ENCODE measurements around the gene SLC25A38. TPM values are rescaled to one million over a fixed set of nuclear protein-coding genes. Genes with fewer than 3 reads are reported as not detected.

The SLC25A38 gene
- polyA plus RNA-seq, 1 donor from 2014 or later: 32.5 TPM

DNA sequence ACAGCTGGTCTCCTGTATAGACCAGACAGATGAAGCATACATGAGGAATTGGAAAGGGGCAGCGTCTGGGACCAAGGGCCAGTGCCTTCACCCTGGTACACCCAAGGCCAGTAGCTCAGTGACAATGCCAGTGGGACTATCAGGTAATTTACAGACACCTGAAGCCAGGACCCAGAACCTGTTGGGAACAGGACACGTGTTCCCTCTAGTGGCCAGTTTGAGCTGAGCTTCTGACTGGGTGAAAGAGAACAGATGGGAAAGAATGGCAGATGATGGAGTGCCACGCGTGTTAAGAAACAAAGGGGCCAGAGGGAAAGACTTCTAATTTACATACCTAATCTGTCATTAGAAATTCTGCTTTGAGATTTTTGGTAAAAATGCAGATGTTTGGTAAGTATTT lies 5.1 kb upstream of the SLC25A38 start:
- Histone ChIP-seq H2AFZ (ENCODE audit: low read depth, low read length) (no peak overlapping the region), H3K9me3 (ENCODE audit: low read length) (no peaks in the 10 kb centered on the region), H3K9me2 (ENCODE audit: insufficient read depth, low read length) (no peaks in the 10 kb centered on the region), H3K27me3 (ENCODE audit: insufficient read depth, low read depth, low read length) (no peaks in the 10 kb centered on the region), H3K4me2 (ENCODE audit: low read length) (no peak overlapping the region), H3K36me3 (ENCODE audit: insufficient read depth, low read length) (no peaks in the 10 kb centered on the region), H3K27ac (ENCODE audit: low read length) (no peak overlapping the region), H3K9ac (ENCODE audit: low read length) (no peak overlapping the region), H3K4me3 (ENCODE audit: low read length) (no peak overlapping the region), H3K79me2 (replicated peaks; ENCODE audit: insufficient read depth, low read length) (no peaks in the 10 kb centered on the region), H4K20me1 (ENCODE audit: insufficient read depth) (no peaks in the 10 kb centered on the region), H3F3A (ENCODE audit: insufficient read depth, low read length, poor library complexity, severe bottlenecking) (no peaks in the 10 kb centered on the region)
- TF ChIP-seq EP300 (conservative IDR thresholded peaks at IDR 0.05; ENCODE audit: poor library complexity, severe bottlenecking): no peak
- peak; percentile 66 for TF ChIP-seq RAD21 (conservative IDR thresholded peaks at IDR 0.05)
- TF ChIP-seq, protein P1, sequence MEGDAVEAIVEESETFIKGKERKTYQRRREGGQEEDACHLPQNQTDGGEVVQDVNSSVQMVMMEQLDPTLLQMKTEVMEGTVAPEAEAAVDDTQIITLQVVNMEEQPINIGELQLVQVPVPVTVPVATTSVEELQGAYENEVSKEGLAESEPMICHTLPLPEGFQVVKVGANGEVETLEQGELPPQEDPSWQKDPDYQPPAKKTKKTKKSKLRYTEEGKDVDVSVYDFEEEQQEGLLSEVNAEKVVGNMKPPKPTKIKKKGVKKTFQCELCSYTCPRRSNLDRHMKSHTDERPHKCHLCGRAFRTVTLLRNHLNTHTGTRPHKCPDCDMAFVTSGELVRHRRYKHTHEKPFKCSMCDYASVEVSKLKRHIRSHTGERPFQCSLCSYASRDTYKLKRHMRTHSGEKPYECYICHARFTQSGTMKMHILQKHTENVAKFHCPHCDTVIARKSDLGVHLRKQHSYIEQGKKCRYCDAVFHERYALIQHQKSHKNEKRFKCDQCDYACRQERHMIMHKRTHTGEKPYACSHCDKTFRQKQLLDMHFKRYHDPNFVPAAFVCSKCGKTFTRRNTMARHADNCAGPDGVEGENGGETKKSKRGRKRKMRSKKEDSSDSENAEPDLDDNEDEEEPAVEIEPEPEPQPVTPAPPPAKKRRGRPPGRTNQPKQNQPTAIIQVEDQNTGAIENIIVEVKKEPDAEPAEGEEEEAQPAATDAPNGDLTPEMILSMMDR (IDR thresholded peaks at IDR 0.05; ENCODE audit: poor library complexity, severe bottlenecking): peak; percentile 65
- TF ChIP-seq SMC3 (conservative IDR thresholded peaks at IDR 0.05; ENCODE audit: poor library complexity): peak; percentile 58

DNA sequence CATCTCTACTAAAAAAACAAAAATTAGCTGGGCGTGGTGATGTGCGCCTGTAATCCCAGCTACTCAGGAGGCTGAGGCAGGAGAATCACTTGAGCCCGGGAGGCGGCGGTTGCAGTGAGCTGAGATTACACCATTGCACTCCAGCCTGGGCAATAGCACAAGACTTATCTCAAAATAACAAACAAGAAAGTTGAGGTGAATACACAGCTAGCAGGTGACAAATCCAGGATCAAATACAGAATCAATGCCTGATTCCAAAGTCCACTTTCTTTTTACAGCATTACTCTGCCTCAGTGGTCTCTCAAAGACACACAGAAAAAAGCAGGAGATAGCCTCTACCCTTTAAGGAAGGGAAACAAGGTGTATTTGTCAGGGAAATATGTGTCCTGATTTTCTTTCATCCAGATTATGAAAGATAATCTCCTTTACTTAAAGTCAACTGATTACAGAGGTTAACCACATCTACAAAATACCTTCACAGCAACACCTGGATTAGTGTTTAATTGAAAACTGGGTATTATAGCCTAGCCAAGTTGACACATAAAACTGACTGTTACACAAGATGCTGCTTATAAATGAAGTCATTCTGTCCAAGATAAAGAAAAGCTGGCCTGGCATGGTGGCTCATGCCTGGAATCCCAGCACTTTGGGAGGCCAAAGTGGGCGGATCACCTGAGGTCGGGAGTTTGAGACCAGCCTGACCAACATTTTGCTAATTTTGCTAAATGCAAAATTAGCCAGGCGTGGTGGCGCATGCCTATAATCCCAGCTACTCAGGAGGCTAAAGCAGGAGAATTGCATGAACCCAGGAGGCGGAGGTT lies 4.0 kb upstream of the SLC25A38 start:
- no peaks in the 10 kb centered on the region for H4K20me1 ChIP-seq (ENCODE audit: insufficient read depth)
- no peaks in the 10 kb centered on the region for H3K9me2 ChIP-seq (ENCODE audit: insufficient read depth, low read length)

More for the DNA sequence above, 4.0 kb upstream of the SLC25A38 start:
- H3K9ac ChIP-seq (ENCODE audit: low read length): no peak overlapping the region
- H3K4me2 ChIP-seq (ENCODE audit: low read length): no peak overlapping the region
- no peaks in the 10 kb centered on the region for H3K36me3 ChIP-seq (ENCODE audit: insufficient read depth, low read length)
- H2AFZ ChIP-seq (ENCODE audit: low read depth, low read length): no peak overlapping the region
- no peak overlapping the region for H3K4me3 ChIP-seq (ENCODE audit: low read length)
- no peaks in the 10 kb centered on the region for H3K27me3 ChIP-seq (ENCODE audit: insufficient read depth, low read depth, low read length)
- no peak overlapping the region for H3K27ac ChIP-seq (ENCODE audit: low read length)
- TF ChIP-seq EP300 (conservative IDR thresholded peaks at IDR 0.05; ENCODE audit: poor library complexity, severe bottlenecking) (no peak), POLR2AphosphoS5 (IDR thresholded peaks at IDR 0.05) (no peak), TAF1 (IDR thresholded peaks at IDR 0.05; ENCODE audit: low read depth) (no peak), RAD21 (conservative IDR thresholded peaks at IDR 0.05) (no peak), EZH2 (IDR thresholded peaks at IDR 0.05; ENCODE audit: borderline replicate concordance, insufficient read depth, low read length, poor library complexity, severe bottlenecking) (no peak), MXI1 (conservative IDR thresholded peaks at IDR 0.05; ENCODE audit: poor library complexity, severe bottlenecking) (no peak), SMC3 (conservative IDR thresholded peaks at IDR 0.05; ENCODE audit: poor library complexity) (no peak)
- TF ChIP-seq, protein P2, sequence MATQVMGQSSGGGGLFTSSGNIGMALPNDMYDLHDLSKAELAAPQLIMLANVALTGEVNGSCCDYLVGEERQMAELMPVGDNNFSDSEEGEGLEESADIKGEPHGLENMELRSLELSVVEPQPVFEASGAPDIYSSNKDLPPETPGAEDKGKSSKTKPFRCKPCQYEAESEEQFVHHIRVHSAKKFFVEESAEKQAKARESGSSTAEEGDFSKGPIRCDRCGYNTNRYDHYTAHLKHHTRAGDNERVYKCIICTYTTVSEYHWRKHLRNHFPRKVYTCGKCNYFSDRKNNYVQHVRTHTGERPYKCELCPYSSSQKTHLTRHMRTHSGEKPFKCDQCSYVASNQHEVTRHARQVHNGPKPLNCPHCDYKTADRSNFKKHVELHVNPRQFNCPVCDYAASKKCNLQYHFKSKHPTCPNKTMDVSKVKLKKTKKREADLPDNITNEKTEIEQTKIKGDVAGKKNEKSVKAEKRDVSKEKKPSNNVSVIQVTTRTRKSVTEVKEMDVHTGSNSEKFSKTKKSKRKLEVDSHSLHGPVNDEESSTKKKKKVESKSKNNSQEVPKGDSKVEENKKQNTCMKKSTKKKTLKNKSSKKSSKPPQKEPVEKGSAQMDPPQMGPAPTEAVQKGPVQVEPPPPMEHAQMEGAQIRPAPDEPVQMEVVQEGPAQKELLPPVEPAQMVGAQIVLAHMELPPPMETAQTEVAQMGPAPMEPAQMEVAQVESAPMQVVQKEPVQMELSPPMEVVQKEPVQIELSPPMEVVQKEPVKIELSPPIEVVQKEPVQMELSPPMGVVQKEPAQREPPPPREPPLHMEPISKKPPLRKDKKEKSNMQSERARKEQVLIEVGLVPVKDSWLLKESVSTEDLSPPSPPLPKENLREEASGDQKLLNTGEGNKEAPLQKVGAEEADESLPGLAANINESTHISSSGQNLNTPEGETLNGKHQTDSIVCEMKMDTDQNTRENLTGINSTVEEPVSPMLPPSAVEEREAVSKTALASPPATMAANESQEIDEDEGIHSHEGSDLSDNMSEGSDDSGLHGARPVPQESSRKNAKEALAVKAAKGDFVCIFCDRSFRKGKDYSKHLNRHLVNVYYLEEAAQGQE (IDR thresholded peaks at IDR 0.05; ENCODE audit: borderline replicate concordance): no peak
- TF ChIP-seq, protein P1 (IDR thresholded peaks at IDR 0.05; ENCODE audit: poor library complexity, severe bottlenecking): no peak
- no peaks in the 10 kb centered on the region for H3K79me2 ChIP-seq (replicated peaks; ENCODE audit: insufficient read depth, low read length)
- H3F3A ChIP-seq (ENCODE audit: insufficient read depth, low read length, poor library complexity, severe bottlenecking): no peaks in the 10 kb centered on the region
- no peaks in the 10 kb centered on the region for H3K9me3 ChIP-seq (ENCODE audit: low read length)

All from neural cell (in vitro differentiated cells).